ENCODE data around the gene MPO. TPM values are rescaled to one million over a fixed set of nuclear protein-coding genes. Genes with fewer than 3 reads are reported as not detected.

MPO gene
- total RNA-seq, 2 experiments from 2014 or later: not detected

DNA sequence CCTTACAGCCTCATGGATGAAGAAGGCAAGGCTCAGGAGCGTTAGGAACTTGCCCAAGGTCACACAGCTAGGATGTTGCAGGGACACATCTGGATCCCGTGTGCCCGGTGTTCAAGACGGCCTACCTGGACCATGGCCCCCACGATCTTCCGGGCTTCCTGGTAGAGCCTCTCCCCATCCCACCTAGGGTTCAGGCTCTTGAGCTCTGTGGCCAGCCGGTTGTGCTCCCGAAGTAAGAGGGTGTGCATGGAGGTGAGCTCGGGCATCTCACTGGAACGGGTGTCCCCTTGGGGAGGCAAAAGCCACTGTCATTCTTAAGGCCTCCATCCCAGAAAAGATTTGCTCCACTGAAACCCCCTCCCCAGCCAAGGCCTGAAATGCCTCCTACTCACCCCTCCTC lies 5.3 kb downstream of the MPO start:
- Mint-ChIP-seq H3K27ac (no peak overlapping the region), H3K36me3 (no peaks in the 10 kb centered on the region), H3K4me1 (peaks cover 3% of the 10 kb centered on the region), H3K27me3 (peaks cover 27% of the 10 kb centered on the region), H3K4me3 (no peak overlapping the region), H3K9me3 (no peaks in the 10 kb centered on the region)
- POLR2A ChIA-PET: no interaction called here
- DNase-seq (no peak), ATAC-seq (ENCODE audit: low read depth) (no peak)

DNA sequence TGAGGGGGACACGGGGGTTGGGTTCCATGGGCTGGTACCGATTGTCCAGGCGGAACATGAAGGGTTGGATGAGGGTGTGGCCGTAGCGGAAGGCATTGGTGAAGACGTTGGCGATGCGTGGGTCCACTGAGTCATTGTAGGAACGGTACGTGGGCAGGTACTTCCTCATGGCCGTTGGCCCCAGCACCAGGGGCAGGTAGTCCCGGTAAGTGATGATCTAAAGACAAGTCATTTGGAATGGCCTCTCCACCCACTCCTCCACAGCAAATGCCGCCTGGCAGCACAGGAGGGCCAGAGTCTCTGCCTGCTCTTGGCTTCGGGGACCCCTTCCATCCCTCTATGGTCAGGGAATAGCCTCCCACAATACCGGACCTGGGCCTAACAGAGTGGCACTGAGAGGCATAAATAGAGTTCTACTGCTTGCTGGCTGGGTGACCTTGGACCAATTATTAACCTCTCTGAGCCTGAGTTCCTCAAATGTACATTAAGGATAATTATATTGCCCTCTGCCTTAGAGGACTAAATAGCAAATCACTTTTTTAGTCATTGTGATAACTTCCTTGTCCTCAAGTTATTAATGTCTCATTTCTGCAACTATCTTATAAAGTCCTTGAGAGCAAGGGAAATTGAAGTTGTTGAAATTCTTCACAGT lies 7.2 kb downstream of the MPO start:
- no peak overlapping the region for H3K27ac Mint-ChIP-seq
- POLR2A ChIA-PET: no interaction called here
- ATAC-seq (ENCODE audit: low read depth) (no peak), DNase-seq (no peak)
- no peaks in the 10 kb centered on the region for H3K9me3 Mint-ChIP-seq
- no peak overlapping the region for H3K4me3 Mint-ChIP-seq
- H3K4me1 Mint-ChIP-seq: no peaks in the 10 kb centered on the region
- H3K27me3 Mint-ChIP-seq: peaks cover 22% of the 10 kb centered on the region
- no peaks in the 10 kb centered on the region for H3K36me3 Mint-ChIP-seq

DNA sequence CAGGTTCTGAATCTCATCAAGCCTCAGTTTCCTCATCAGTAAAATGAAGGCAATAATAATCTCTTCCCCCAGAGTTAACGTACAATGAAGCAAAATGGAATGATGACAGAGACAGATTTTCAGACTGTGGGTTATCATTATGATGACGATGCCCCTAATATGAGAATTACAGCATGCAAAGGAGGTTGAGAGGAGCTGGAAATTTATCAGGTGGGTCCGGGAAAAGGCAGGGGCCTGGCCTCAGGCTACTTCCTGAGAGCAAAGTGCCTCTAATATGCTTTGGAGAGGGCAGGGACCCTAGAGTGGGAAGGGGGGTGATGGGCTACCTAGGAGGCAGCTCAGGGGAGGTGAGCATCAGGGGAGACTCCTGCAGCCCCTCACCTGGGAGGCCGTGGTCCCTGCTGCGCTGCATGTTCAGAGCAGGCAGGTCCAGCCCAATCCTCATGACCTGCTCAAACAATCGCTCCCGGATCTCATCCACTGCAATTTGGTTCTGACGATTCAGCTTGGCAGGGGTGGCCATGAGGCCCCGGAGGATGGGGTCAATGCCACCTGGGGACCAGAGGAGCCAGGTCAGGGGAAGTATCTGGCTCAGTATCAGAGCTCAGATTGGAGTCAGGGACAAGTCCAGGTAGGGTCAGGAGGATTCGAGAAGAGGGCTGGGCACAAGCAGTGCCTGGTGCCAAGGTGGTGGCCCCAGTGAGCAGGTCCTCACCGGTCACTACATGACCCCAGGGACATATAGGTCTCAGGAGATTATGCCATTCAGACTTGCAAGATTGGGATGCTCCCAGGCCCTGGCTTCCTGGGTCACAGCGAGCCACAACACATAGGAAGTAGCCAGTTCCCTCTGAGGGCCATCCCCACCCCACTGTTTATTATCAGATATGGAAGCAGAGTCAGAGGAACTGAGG lies 8.1 kb downstream of the MPO start:
- H3K4me3 Mint-ChIP-seq: no peak overlapping the region

DNA sequence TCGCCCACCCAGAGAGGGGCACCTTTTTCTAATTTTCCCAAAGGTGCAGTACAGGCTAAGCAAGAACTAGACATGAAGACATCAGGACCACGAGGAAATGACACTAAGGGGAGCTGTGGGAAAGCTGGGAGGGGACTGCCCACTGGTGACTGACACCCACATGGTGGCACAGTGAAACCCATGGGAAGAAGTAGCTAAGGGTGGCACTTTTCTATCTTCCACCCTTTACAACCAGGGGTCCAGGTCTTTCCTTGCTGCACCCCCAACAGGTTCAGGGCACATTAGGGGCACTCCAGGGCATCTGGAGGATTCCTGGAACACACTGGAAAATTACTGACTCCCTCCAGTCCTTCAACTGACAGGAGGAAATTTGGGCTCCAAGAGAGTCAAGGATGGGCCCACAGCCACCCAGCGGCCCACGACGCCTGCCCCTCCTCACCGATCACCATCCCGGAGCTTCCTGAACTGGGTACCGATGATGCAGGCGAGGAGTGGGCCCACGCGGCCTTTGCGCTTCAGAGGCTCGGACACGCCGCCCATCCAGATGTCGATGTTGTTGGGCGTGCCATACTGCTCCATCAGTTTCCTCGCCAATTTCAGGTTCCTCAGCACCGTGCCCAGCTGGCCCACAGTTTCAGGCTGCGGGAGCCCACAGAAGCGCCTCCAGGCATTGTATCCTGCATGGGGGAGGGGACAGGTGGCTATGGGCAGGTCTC lies 9.4 kb downstream of the MPO start:
- POLR2A ChIA-PET: interaction anchor here (0.5 to 1.1 kb wide), 3 partner anchors 16 to 124 kb away, joined by 3 to 6 read pairs (median 4); no protein-coding TSS in a partner anchor
- no peaks in the 10 kb centered on the region for H3K4me1 Mint-ChIP-seq
- DNase-seq (no peak), ATAC-seq (ENCODE audit: low read depth) (no peak)
- H3K36me3 Mint-ChIP-seq: no peaks in the 10 kb centered on the region
- H3K4me3 Mint-ChIP-seq: no peak overlapping the region
- H3K27me3 Mint-ChIP-seq: peaks cover 7% of the 10 kb centered on the region
- H3K9me3 Mint-ChIP-seq: no peaks in the 10 kb centered on the region
- H3K27ac Mint-ChIP-seq: no peak overlapping the region

More for the DNA sequence above, 8.1 kb downstream of the MPO start:
- no peaks in the 10 kb centered on the region for H3K9me3 Mint-ChIP-seq
- H3K36me3 Mint-ChIP-seq: no peaks in the 10 kb centered on the region
- ATAC-seq (ENCODE audit: low read depth): no peak
- H3K27ac Mint-ChIP-seq: no peak overlapping the region
- H3K27me3 Mint-ChIP-seq: peaks cover 12% of the 10 kb centered on the region
- POLR2A ChIA-PET: no interaction called here
- no peaks in the 10 kb centered on the region for H3K4me1 Mint-ChIP-seq
- DNase-seq: no peak

DNA sequence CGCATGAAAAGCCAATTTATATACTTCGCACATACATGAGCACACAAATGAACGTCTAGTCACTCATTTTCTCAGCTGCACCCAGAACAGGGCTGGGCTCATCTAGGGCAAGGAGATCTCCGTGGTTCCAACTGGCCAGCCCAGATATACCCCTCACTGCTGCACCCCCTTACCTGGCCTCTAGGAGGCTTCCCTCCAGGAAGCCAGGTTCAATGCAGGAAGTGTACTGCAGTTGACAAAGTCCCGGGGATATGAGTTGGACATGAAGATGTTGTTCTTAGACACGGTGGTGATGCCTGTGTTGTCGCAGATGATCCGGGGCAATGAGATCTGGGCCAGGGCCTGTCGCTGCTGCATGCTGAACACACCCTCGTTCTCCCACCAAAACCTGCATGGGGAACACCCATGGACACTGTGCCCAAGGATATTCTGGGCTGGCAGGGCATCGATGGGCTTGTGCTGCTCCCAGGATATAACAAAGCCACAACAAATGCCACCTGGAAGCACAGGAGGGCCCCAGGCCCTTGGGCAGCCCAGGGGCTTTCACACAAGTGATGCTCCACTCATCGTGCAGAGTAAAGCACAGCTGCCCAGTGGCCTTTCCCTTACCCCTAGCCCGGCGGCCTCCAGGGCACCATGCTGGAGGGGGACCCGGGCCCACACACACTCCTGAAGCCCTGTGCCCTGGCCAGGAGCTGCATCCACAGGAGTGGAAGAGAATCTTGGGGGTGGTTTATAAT lies 10.1 kb downstream of the MPO start:
- H3K36me3 Mint-ChIP-seq: no peaks in the 10 kb centered on the region
- H3K4me3 Mint-ChIP-seq: no peak overlapping the region
- POLR2A ChIA-PET: interaction anchor here (0.5 to 1.1 kb wide), 2 partner anchors 16 to 74 kb away, joined by 3 to 4 read pairs; no protein-coding TSS in a partner anchor
- DNase-seq (no peak), ATAC-seq (ENCODE audit: low read depth) (no peak)
- H3K27ac Mint-ChIP-seq: no peak overlapping the region
- no peaks in the 10 kb centered on the region for H3K4me1 Mint-ChIP-seq
- peaks cover 11% of the 10 kb centered on the region for H3K27me3 Mint-ChIP-seq
- H3K9me3 Mint-ChIP-seq: no peaks in the 10 kb centered on the region

DNA sequence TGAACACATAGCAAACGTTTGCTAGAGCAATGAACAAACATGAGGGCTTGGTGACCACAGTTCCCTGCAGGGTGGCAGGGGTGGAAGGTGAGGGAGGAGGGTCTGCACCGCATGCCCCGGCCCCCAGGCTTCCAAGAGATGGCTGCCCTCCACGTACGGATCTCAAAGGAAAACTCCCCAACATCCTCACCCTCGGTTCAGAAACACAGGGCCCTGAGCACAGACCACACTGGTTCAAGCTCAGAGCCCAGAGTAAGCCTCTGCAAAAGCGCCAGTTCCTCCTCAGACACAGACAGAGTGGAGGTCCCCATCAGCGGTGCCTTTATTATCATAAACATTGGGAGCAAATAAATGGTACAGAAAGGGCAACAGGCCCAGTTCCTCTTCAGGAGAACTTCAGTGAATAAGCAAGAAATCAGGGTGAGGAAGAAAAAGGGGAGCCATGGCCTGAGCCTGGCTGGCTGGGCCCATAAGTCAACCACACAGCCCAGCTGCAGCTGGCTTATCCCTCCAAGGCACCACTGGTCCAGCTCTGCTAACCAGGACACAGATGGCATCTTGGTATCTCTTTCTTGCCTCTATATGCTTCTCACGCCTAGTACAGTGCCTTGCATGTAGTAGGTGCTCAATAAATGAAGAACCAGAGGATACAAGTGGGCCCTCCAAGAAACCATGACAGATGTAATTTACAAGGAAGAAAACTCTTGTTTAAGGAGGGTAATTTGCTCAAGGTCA lies 11.0 kb downstream of the MPO start:
- DNase-seq: no peak

DNA sequence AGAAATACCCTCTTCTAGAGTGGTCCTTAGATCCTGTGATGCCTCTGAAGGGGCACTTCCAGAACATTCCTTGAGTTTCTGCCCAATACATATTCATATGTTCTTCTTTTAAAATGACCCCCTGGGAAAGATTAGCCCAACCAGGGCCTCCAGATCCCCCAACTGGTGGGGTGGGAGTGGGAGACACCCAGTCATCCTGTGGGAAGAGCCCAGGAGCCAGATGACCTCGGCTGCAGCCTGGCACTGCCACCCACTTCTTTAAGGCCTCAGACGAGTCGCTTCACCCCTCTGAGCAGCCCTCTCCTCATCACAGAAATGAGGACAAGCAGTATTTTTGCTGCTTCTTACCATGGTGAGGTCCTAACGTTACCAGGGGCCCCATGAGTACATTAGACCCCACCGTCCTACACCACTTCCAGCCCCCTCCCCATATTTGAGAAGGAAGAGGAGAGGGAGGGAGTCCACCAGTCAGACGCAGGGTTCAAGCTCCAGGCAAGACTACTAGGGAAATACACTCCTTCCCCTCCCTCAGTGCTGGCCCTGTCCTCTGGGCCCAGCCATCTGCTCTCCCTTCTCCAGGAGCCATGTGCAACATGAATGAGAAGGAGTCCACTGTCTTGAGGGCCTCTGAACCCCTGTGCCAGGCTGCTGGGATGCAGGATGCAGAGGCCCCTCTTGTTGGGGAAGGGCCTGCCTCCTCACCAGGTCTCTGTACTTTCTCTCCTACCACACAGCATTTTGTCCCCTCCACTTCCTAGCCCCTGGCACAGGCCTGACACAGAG lies 11.8 kb downstream of the MPO start:
- Mint-ChIP-seq H3K9me3 (no peaks in the 10 kb centered on the region), H3K36me3 (no peaks in the 10 kb centered on the region), H3K27me3 (peaks cover 21% of the 10 kb centered on the region), H3K4me1 (no peaks in the 10 kb centered on the region), H3K4me3 (no peak overlapping the region), H3K27ac (no peak overlapping the region)
- POLR2A ChIA-PET: no interaction called here
- no peak for DNase-seq
- ATAC-seq (ENCODE audit: low read depth): no peak

More for the DNA sequence above, 11.0 kb downstream of the MPO start:
- H3K36me3 Mint-ChIP-seq: no peaks in the 10 kb centered on the region
- no peaks in the 10 kb centered on the region for H3K4me1 Mint-ChIP-seq
- peaks cover 17% of the 10 kb centered on the region for H3K27me3 Mint-ChIP-seq
- POLR2A ChIA-PET: no interaction called here
- no peak overlapping the region for H3K27ac Mint-ChIP-seq
- no peak for ATAC-seq (ENCODE audit: low read depth)
- H3K4me3 Mint-ChIP-seq: no peak overlapping the region
- no peaks in the 10 kb centered on the region for H3K9me3 Mint-ChIP-seq

DNA sequence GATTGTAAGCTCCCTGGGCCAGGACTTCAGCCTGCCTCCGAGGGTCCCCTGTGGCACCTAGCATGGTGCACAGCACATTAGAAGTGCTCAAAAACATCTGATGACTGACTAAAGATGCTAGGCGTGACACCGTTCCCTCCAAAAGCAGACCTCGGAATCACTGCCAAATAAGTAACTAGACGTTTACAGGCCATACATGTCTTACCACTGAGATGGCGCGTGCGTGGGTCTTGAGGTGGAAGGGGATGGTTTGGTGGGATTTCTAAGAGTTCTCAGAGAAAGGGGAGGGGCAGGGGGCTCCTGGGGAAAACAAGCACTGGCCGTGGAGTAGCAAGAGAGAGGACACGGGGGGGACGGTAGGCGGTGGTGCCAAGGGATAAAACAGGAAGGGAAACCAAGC lies 12.4 kb downstream of the MPO start:
- no peak overlapping the region for H3K27ac Mint-ChIP-seq
- no peaks in the 10 kb centered on the region for H3K9me3 Mint-ChIP-seq
- H3K4me1 Mint-ChIP-seq: no peaks in the 10 kb centered on the region
- H3K4me3 Mint-ChIP-seq: no peak overlapping the region
- DNase-seq (no peak), ATAC-seq (ENCODE audit: low read depth) (no peak)
- POLR2A ChIA-PET: no interaction called here
- H3K36me3 Mint-ChIP-seq: no peaks in the 10 kb centered on the region
- peaks cover 26% of the 10 kb centered on the region for H3K27me3 Mint-ChIP-seq

DNA sequence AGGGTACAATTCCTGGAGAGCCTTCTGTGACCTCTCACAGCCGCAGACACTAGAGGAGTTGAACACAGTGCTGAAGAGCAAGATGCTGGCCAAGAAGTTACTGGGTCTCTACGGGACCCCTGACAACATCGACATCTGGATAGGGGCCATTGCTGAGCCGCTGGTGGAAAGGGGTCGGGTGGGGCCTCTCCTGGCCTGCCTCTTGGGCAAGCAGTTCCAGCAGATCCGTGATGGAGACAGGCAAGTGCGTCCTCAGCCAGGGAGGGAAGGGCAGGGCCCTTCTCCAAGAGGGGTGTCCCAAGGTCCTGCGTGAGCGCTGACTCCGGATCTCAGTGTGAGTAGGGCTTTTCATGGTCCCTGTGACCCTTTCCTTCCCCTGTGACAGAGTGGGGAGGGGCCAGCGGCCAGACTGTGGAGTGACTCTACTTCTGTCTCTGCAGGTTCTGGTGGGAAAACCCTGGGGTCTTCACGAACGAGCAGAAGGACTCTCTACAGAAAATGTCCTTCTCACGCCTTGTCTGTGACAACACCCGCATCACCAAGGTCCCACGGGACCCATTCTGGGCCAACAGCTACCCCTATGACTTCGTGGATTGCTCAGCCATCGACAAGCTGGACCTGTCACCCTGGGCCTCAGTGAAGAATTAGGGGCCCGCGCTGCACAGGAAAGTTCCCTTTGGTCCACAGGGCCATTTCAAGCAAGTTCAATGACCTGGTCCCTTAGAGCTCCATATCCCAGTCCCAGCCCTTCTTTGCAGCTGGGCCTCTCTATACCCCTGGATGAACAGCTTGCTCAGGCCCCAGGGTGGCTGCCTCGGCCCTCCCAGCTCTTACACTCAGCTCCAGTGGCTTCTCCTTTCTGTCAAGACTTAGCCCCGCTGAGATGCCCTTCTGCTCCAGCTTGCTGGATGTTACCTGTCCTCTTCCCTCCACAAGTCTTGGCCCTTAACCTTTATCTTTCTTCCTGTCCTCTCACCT lies 13.1 kb downstream of the MPO start:
- H3K27ac Mint-ChIP-seq: no peak overlapping the region
- ATAC-seq (ENCODE audit: low read depth): no peak
- H3K9me3 Mint-ChIP-seq: no peaks in the 10 kb centered on the region
- no peaks in the 10 kb centered on the region for H3K36me3 Mint-ChIP-seq
- H3K27me3 Mint-ChIP-seq: peaks cover 32% of the 10 kb centered on the region
- no peak for DNase-seq
- H3K4me3 Mint-ChIP-seq: no peak overlapping the region
- POLR2A ChIA-PET: no interaction called here
- no peaks in the 10 kb centered on the region for H3K4me1 Mint-ChIP-seq

DNA sequence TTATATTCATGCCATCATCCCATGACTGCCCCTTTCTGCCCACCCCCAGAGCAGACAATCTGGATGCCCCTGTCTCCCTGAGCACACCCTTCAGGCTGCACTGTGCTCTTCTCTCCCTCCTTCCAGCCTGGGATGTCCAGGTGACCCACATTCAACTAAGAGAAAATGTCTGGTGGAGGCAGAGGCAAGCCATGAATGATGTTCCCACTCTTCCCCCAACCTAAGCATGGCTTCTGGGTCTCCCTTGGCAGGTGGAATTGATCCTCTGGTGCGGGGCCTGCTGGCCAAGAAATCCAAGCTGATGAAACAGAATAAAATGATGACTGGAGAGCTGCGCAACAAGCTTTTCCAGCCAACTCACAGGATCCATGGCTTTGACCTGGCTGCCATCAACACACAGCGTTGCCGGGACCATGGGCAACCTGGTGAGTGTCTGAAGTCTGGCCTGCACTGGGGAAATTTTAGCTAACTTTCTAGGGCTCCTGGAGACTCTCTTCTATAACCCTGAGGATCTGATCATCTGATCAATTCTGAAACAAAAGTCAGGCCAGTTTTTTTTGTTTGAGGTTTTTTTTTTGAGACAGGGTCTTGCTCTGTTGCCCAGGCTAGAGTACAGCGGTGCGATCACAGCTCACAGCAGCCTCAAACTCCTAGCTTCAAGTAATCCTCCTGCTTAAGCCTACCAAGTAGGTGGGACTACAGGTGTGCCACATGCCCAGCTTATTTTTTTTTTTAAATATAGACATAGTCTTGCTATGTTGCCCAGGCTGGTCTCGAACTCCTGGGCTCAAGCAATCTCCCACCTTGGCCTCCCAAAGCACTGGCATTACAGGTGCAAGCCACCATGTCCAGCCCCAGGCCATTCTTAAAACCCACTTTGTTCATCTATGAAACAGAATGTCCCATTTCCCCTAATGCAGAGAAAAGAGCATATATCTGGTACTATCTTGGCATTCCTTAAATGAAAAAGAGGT lies 14.5 kb downstream of the MPO start:
- Mint-ChIP-seq H3K36me3 (no peaks in the 10 kb centered on the region), H3K9me3 (no peaks in the 10 kb centered on the region), H3K27me3 (peaks cover 45% of the 10 kb centered on the region), H3K4me3 (no peak overlapping the region), H3K27ac (no peak overlapping the region), H3K4me1 (no peaks in the 10 kb centered on the region)
- POLR2A ChIA-PET: interaction anchor here (1.2 kb wide), 1 partner anchor 10 kb away, joined by 4 read pairs; no protein-coding TSS in a partner anchor
- ATAC-seq (ENCODE audit: low read depth) (no peak), DNase-seq (no peak)
